ENCODE measurements around the gene MRPS27. TPM values are rescaled to one million over a fixed set of nuclear protein-coding genes. Genes with fewer than 3 reads are reported as not detected.

The MRPS27 gene
- total RNA-seq, 4 donors from 2014 or later: 45.9 to 214 (median 68.6) TPM

DNA sequence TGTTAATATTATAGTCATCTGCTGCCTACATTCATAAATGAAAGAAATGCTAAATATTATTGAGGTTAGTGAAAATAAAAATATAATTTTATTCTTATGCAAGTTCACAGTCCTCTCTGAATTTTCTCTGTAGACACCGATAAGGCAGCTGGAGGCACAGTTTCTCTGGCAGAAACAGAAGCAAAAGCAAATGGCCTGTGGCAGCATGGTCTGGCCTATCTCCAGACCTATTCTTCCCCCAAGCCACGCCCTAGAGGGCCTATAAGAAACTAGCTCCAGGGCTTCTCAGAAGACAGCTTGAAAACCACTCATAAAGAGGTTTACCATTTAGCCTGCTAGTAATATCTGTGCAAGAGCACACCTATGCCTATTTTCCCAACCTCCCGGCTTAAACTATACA, 28.4 kb downstream of the MRPS27 start:
- TF ChIP-seq POLR2A (IDR thresholded peaks at IDR 0.05): no peak
- TF ChIP-seq, protein P1, sequence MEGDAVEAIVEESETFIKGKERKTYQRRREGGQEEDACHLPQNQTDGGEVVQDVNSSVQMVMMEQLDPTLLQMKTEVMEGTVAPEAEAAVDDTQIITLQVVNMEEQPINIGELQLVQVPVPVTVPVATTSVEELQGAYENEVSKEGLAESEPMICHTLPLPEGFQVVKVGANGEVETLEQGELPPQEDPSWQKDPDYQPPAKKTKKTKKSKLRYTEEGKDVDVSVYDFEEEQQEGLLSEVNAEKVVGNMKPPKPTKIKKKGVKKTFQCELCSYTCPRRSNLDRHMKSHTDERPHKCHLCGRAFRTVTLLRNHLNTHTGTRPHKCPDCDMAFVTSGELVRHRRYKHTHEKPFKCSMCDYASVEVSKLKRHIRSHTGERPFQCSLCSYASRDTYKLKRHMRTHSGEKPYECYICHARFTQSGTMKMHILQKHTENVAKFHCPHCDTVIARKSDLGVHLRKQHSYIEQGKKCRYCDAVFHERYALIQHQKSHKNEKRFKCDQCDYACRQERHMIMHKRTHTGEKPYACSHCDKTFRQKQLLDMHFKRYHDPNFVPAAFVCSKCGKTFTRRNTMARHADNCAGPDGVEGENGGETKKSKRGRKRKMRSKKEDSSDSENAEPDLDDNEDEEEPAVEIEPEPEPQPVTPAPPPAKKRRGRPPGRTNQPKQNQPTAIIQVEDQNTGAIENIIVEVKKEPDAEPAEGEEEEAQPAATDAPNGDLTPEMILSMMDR (IDR thresholded peaks at IDR 0.05): no peak
- Histone ChIP-seq H3K4me3 (no peak overlapping the region), H3K27me3 (no peaks in the 10 kb centered on the region), H3K9me3 (no peaks in the 10 kb centered on the region), H3K27ac (no peak overlapping the region), H3K36me3 (no peaks in the 10 kb centered on the region), H3K4me1 (no peaks in the 10 kb centered on the region)
- intact Hi-C loops (cut with DNase I; ENCODE audit: low total_unique reads): no loop called here
- no peak for DNase-seq

DNA sequence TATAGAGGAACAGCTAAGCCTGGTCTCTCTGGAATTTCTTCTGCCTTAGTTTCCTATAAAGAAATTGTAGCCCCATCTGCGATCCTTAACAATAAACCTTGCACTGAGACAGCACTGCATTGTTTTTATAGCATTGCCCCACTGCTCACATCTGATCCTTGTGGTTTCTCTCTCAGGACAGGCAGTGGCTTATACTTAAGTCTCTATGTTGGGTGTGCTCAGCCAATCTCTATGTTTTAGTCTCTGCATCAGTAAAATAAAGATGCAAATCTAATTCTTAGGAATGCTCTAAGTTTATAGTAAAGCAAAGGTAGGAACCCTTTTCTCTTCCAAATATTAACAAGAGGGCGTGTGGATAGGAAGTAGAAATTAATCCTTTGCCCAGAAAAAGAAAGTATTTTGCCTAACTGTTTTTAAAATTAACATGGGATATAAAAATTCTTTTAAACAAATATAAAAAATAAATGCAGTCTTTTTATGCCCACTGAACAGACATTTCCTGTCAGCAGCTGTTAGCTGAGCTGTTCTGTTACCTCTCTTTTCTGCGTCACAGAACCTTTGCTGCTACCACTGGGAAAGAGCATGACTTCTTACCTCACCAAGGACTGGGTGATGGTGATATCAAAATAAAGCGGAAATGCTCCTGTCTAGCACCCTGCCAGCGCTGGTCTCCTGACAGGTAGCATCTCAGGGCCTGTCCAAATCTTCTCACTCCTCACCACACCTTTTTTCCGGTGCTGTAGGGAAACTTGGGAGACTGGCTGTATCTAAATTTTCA, 29.5 kb downstream of the MRPS27 start:
- no peak overlapping the region for H3K4me3 ChIP-seq

DNA sequence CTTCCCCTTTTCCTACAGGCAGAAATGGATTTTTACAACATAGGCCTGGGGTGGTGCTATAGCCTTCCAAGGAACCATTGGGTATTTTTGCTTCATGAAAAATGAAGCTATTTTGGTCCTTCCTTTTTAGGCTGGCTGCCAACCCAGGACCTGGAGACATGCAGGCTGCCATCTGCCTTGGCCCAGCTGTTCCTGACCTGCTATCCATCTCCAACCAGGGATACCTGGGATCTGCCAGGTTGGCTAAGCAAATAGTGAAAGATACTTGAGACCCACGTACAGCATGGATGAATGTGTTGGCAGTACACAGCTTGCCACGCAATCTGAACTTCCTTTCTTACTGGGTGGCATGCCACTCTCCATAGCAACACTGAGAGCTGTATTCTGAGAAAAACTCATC, 31.1 kb downstream of the MRPS27 start:
- no peaks in the 10 kb centered on the region for H3K9me3 ChIP-seq
- TF ChIP-seq, protein P1 (IDR thresholded peaks at IDR 0.05): no peak
- no peak for TF ChIP-seq POLR2A (IDR thresholded peaks at IDR 0.05)
- peak overlapping the region in 1 of 2 donors; percentile 58 for H3K27ac ChIP-seq
- no peak overlapping the region for H3K4me3 ChIP-seq
- H3K27me3 ChIP-seq: no peaks in the 10 kb centered on the region
- no peaks in the 10 kb centered on the region for H3K4me1 ChIP-seq
- H3K36me3 ChIP-seq: no peaks in the 10 kb centered on the region
- intact Hi-C loops (cut with DNase I; ENCODE audit: low total_unique reads): loop anchor here (10.0 kb wide), 1 partner anchor 144 kb away; no protein-coding TSS in a partner anchor
- no peak for DNase-seq

More for the DNA sequence above, 29.5 kb downstream of the MRPS27 start:
- Histone ChIP-seq H3K27me3 (no peaks in the 10 kb centered on the region), H3K9me3 (no peaks in the 10 kb centered on the region), H3K4me1 (no peaks in the 10 kb centered on the region), H3K27ac (no peak overlapping the region), H3K36me3 (no peaks in the 10 kb centered on the region)
- TF ChIP-seq, protein P1 (IDR thresholded peaks at IDR 0.05): no peak
- no peak for TF ChIP-seq POLR2A (IDR thresholded peaks at IDR 0.05)
- DNase-seq: no peak
- intact Hi-C loops (cut with DNase I; ENCODE audit: low total_unique reads): no loop called here

DNA sequence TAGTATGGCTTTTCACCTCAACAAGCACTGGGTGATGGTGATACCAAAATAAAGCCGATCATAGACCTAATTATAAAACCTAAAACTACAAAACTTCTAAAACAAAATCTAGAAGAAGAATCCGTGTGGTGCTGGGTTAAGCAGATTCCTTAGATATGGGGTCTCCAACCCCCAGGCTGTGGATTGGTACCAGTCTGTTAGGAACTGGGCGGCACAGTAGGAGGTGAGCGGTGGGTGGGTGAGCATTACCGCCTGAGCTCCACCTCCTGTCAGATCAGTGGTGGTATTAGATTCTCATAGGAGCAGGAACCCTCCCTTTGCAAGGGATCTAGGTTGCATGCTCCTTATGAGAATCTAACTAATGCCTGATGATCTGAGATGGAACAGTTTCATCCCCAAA, 33.2 kb downstream of the MRPS27 start:
- no peaks in the 10 kb centered on the region for H3K36me3 ChIP-seq
- H3K4me3 ChIP-seq: no peak overlapping the region
- no peaks in the 10 kb centered on the region for H3K27me3 ChIP-seq
- H3K27ac ChIP-seq: no peak overlapping the region
- H3K9me3 ChIP-seq: no peaks in the 10 kb centered on the region
- intact Hi-C loops (cut with DNase I; ENCODE audit: low total_unique reads): loop anchor here (10.0 kb wide), 1 partner anchor 142 kb away; no protein-coding TSS in a partner anchor
- TF ChIP-seq POLR2A (IDR thresholded peaks at IDR 0.05): no peak
- TF ChIP-seq, protein P1 (IDR thresholded peaks at IDR 0.05): no peak
- no peak for DNase-seq
- H3K4me1 ChIP-seq: no peaks in the 10 kb centered on the region

DNA sequence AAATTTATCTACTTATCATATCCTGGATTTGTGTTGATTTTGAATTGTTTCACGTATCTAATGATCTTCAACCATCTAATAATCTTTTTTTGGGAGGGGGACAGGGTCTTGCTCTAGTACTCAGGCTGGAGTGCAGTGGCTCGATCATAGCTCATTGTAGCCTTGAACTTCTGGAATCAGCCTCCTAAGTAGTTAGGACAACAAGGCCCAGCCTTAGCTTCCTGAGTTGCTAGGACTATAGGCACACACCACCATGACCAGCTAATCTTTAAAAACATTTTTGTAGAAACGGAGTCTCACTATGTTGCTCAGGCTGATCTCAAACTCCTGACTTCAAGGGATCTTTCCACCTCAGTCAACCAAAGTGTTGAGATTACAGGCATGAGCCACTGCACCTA, 34.6 kb downstream of the MRPS27 start:
- Histone ChIP-seq H3K4me3 (no peak overlapping the region), H3K27ac (peak overlapping the region in 1 of 2 donors; percentile 90), H3K9me3 (no peaks in the 10 kb centered on the region), H3K27me3 (no peaks in the 10 kb centered on the region), H3K4me1 (peaks cover 0 to 4% of the 10 kb centered on the region in 2 donors), H3K36me3 (no peaks in the 10 kb centered on the region)
- TF ChIP-seq, protein P1 (IDR thresholded peaks at IDR 0.05): no peak
- TF ChIP-seq POLR2A (IDR thresholded peaks at IDR 0.05): no peak
- intact Hi-C loops (cut with DNase I; ENCODE audit: low total_unique reads): loop anchor here (10.0 kb wide), 1 partner anchor 141 kb away; no protein-coding TSS in a partner anchor
- no peak for DNase-seq
